Pancreas (tissue), 10 donors: ENCODE measurements around the gene PYROXD2. TPM values are rescaled to one million over a fixed set of nuclear protein-coding genes. Genes with fewer than 3 reads are reported as not detected.

ENCODE experiments used
- ATAC-seq, 4 donors: fragments of 200-7000 bp; cut with Tn5 transposase; one replicate each; pipeline versions ENCODE4 v1.8.0 to v1.9.1; 2020; ENCODE audit warnings: mild to moderate bottlenecking in 4 of 4, moderate library complexity in 4 of 4
- DNase-seq, 6 donors: peaks; one replicate each; pipeline ENCODE4 v3.0.0-alpha.2; 2020
- FAIRE-seq: peaks from 2 replicates; lab custom pipeline; 2012; peaks lifted over from hg19 to GRCh38; lab: Jason Lieb, UNC
- H3K27ac ChIP-seq, 4 donors: fragments of 200-600 bp; sonication (generic); 1 replicate in 3 of 4; 2 replicates in 1 of 4; pipeline versions ENCODE4 v1.5.0 to v1.8.0; 2020
- H3K27me3 ChIP-seq, 4 donors: fragments of 200-600 bp; one replicate each; pipeline ENCODE4 v1.8.0; 2021
- H3K36me3 ChIP-seq, 3 donors: fragments of 200-600 bp; sonication (generic) in 1 of 3; one replicate each; pipeline versions ENCODE4 v1.5.0 to v1.8.0; 2020 to 2021
- H3K4me1 ChIP-seq, 3 donors: fragments of 200-600 bp; one replicate each; pipeline ENCODE4 v1.8.0; 2021
- H3K4me3 ChIP-seq, 4 donors: fragments of 200-600 bp; sonication (generic) in 2 of 4; one replicate each; pipeline versions ENCODE4 v1.5.0 to v1.8.0; 2020 to 2021
- H3K9me3 ChIP-seq, 4 donors: fragments of 200-600 bp; one replicate each; pipeline ENCODE4 v1.8.0; 2021
- WGBS, 2 donors: extraction: QIAGEN DNeasy Blood & Tissue Kit; methylation state at CpG; one replicate each; pipeline ENCODE4 v1.1.7; 2013; 5-methylcytosine and 5-hydroxymethylcytosine counted together
- intact Hi-C, 3 donors: fragments of 100-400 bp; cut with DNase I; formaldehyde crosslinking; loops; one replicate each; pipeline versions ENCODE4 v1.11.1 to v1.14.2; 2022
- polyA plus RNA-seq, 2 donors: library from polyadenylated mRNA; stranded (reverse); fragments of 200-250 nt; gene quantifications; one replicate each; pipeline ENCODE4 v1.2.3, GENCODE V29; 2013
- total RNA-seq, 6 donors: library from RNA; stranded (reverse); fragmentation: NEBNext Ultra II Directional in 4 of 6; extraction: Animal tissue kit (Norgen Biotek cat#: 25700) in 4 of 6; gene quantifications; one replicate each; pipeline versions ENCODE4 v1.2.1 to v1.2.4, GENCODE V29; 2021 to 2023
- TF ChIP-seq, protein P1 (sequence below), 4 donors: fragments of 200-600 bp; sonication (generic) in 3 of 4; IDR thresholded peaks; one replicate each; pipeline versions ENCODE4 v1.5.0 to v1.8.0; 2021; ENCODE audit warnings: antibody characterized with exemption in 4 of 4
- donor health status: healthy with polysubstance abuse.
- donor health status: DM: no; HTN: no; CAD: no; lungs with moderate emphysema.
- donor health status: DM: no; HTN: no; CAD: no.
- donor health status: control.
- donor health status: control.
- donor health status: Bipolar disorder and iron deficiency.
- donor health status: DM: yes; HTN: yes; CAD: no.
- donor health status: DM: no; HTN: no; CAD: no.
- donor health status: DM: no; HTN: no; CAD: no.
- donor health status: DM: yes; HTN: yes; CAD: no.

Gene PYROXD2
- total and polyA plus RNA-seq, 8 donors, result 1.8 to 15.9 (median 3.9) TPM

DNA sequence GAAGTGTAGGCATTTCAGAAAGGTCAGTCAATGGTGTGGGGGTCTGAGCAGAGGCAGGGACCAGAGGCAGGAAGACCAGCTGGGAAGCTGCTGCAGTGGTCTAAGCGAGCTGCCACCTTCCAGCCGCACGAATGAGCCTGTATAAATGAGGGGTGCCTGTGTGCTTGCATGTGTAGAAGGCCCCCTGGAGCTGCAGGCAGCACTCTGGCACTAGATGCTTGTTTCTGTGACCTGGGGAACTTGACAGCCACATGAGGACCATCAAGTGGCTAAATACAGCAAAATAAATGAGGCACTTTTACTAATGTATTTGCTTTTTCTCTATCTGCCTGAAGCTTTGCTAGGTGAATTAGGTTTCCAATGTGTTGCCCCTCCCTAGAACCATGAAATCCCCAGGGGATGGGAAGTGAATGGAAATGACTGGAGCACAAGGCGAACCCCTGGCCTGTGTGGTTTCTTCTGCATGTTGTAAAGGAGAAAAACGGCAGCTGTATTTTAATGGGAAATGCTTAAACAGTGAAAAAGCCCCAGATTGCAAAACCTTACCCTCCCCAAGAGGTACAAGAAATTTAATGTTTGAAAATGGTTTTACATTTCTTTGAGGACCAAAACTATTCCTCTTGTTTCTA, 57.7 kb downstream of the PYROXD2 start:
- intact Hi-C loops, result no loop called here
- H3K4me1 ChIP-seq, result no peaks in the 10 kb centered on the region
- no peak for FAIRE-seq
- H3K9me3 ChIP-seq, result no peaks in the 10 kb centered on the region
- no peak overlapping the region for H3K27ac ChIP-seq
- no peak for DNase-seq
- no peaks in the 10 kb centered on the region for H3K36me3 ChIP-seq
- H3K4me3 ChIP-seq, result no peak overlapping the region
- WGBS, 2 donors, result 68 to 77% methylated on average over 5 of the region's 5 CpGs
- no peaks in the 10 kb centered on the region for H3K27me3 ChIP-seq
- TF ChIP-seq, protein P1, sequence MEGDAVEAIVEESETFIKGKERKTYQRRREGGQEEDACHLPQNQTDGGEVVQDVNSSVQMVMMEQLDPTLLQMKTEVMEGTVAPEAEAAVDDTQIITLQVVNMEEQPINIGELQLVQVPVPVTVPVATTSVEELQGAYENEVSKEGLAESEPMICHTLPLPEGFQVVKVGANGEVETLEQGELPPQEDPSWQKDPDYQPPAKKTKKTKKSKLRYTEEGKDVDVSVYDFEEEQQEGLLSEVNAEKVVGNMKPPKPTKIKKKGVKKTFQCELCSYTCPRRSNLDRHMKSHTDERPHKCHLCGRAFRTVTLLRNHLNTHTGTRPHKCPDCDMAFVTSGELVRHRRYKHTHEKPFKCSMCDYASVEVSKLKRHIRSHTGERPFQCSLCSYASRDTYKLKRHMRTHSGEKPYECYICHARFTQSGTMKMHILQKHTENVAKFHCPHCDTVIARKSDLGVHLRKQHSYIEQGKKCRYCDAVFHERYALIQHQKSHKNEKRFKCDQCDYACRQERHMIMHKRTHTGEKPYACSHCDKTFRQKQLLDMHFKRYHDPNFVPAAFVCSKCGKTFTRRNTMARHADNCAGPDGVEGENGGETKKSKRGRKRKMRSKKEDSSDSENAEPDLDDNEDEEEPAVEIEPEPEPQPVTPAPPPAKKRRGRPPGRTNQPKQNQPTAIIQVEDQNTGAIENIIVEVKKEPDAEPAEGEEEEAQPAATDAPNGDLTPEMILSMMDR (IDR thresholded peaks at IDR 0.05), result no peak
- peak in 2 of 4 donors; percentile 67 to 76 for ATAC-seq

DNA sequence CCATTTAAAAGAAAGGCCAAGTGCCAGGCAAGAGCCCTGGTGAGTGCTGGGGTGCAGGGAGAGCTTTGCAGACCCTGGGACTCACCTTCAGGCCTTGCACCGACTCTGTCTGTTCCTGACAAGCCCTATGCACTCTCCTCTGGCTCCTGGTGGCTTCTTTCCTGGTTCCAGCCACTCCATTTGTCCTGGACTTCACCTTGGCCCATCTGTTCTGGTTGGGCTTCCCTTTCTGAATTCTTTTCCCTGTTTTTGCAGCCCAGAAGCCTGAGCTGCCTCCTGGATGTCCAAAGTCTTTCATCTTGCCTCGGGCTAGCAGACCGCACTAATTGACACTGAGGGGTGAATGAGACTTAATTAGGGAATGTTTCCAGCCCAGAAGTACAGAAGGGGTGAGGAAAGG, 60.5 kb downstream of the PYROXD2 start:
- no peak overlapping the region for H3K27ac ChIP-seq
- H3K4me1 ChIP-seq, result no peaks in the 10 kb centered on the region
- peaks cover 0 to 5% (median 0%) of the 10 kb centered on the region in 4 donors for H3K27me3 ChIP-seq
- H3K9me3 ChIP-seq, result no peaks in the 10 kb centered on the region
- H3K4me3 ChIP-seq, result no peak overlapping the region
- no peak for DNase-seq
- intact Hi-C loops, result no loop called here
- 70 to 72% methylated on average over 3 of the region's 3 CpGs for WGBS, 2 donors
- TF ChIP-seq, protein P1 (IDR thresholded peaks at IDR 0.05), result no peak
- no peak for FAIRE-seq
- ATAC-seq, result no peak
- H3K36me3 ChIP-seq, result no peaks in the 10 kb centered on the region

DNA sequence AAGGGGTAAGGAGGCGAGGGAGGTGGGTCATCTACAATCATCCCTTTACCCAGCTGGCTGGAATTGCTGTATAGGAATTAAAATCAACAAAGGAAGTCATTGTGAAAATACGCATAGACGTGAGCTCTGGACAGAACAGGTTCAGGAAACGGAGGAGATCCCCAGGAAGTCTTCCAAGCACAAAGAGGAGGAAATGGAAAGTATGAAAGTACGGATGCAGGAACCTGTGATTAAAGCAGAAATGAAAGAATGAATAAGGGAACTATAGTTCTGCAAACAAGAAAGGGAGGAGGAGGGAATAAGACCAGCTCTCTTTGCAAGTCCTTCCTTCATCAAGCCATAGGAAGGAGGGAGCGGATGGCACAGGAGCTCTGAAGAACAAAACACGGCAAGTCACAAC, 61.8 kb downstream of the PYROXD2 start:
- 37 to 40% methylated on average over 7 of the region's 7 CpGs for WGBS, 2 donors
- Histone ChIP-seq H3K27ac (no peak overlapping the region), H3K4me3 (no peak overlapping the region), H3K4me1 (no peaks in the 10 kb centered on the region), H3K27me3 (peaks cover 0 to 5% (median 0%) of the 10 kb centered on the region in 4 donors), H3K36me3 (no peaks in the 10 kb centered on the region), H3K9me3 (no peaks in the 10 kb centered on the region)
- ATAC-seq (no peak), FAIRE-seq (no peak), DNase-seq (no peak)
- intact Hi-C loops, result no loop called here
- TF ChIP-seq, protein P1 (IDR thresholded peaks at IDR 0.05), result no peak

DNA sequence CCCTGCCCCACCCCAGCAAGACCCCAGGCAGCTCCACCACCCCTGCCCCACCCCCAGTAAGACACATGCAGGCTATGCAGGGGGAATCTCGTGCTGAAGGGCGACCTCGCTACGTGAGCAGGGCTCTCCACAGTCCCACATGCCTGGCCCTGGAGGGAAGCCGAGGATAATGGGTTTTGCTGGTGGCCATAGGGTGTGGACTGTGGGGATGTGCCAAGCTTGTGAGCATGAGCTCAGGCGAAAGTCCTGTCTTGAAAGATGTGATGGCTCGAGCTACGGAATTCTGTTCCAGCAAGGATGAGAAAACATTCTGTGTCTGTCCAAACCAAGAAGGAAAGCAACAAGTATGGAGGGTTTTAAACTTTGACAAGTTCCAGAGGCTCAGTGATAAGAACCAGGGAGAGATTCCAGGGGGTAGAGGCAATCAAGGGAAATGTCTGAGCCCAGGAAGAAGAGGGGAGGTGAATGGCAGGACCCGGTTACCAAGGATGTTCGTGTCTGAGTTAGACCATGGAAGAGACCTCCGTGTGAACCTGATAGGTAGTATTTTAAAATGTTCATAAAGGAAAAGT, 63.1 kb downstream of the PYROXD2 start:
- WGBS, 2 donors, result 61 to 71% methylated on average over 11 of the region's 11 CpGs
- DNase-seq (no peak), ATAC-seq (no peak), FAIRE-seq (no peak)
- Histone ChIP-seq H3K27ac (no peak overlapping the region), H3K36me3 (no peaks in the 10 kb centered on the region), H3K4me1 (no peaks in the 10 kb centered on the region), H3K4me3 (no peak overlapping the region), H3K9me3 (no peaks in the 10 kb centered on the region), H3K27me3 (peaks cover 0 to 5% (median 0%) of the 10 kb centered on the region in 4 donors)
- intact Hi-C loops, result no loop called here
- TF ChIP-seq, protein P1 (IDR thresholded peaks at IDR 0.05), result no peak

DNA sequence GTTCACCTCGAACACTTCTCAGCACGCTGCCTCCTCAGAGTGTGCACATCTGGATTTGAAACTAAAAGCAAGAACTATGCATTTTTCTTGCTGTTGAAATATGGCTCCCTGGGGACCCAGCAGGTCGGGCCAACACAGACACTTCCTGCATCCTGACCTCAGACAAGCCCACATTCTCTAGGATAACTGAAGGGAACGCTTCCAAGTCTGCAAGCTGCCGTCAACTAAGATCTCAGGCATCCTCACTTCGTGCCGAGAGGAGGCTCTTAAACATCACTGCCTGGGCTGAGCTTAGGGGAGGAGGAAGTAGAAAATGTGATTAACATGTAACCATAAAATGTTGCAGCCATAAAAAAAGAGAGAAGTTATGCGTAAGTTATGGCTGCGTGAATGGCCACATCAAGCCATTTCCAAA, 65.5 kb downstream of the PYROXD2 start:
- H3K36me3 ChIP-seq, result no peaks in the 10 kb centered on the region
- no peak for FAIRE-seq
- DNase-seq, result peak in 2 of 6 donors; percentile 15 to 24
- TF ChIP-seq, protein P1 (IDR thresholded peaks at IDR 0.05), result no peak
- H3K9me3 ChIP-seq, result no peaks in the 10 kb centered on the region
- no peak overlapping the region for H3K4me3 ChIP-seq
- WGBS, 2 donors, result 50 to 65% methylated on average over 9 of the region's 9 CpGs
- H3K4me1 ChIP-seq, result no peaks in the 10 kb centered on the region
- peaks cover 0 to 5% (median 0%) of the 10 kb centered on the region in 4 donors for H3K27me3 ChIP-seq
- ATAC-seq, result peak in 3 of 4 donors; percentile 44 to 69 (median 62)
- H3K27ac ChIP-seq, result no peak overlapping the region
- intact Hi-C loops, result no loop called here
